Measurements from ENCODE around the gene CDK14.

- TF ChIP-seq CTCF (IDR thresholded peaks at IDR 0.05; ENCODE audit: borderline replicate concordance, extremely low read depth, low read length, poor library complexity, severe bottlenecking) (no peak), EZH2 (IDR thresholded peaks at IDR 0.05; ENCODE audit: borderline replicate concordance, low read depth, low read length, severe bottlenecking) (no peak)
These were observed 22.8 kb downstream of the CDK14 start for GRCh38 chr7:90618876-90619275.

All from DND-41 (cell line).